Astrocyte of the cerebellum (primary cell): ENCODE data around the gene ITPR3.

Source experiments
- DNase-seq: peaks from one replicate; pipeline ENCODE4 v3.0.0-alpha.2; 2011; ENCODE audit warnings: low read depth
- H3K4me3 ChIP-seq: 2 replicates; pipeline ENCODE4 v1.5.1; 2011; ENCODE audit warnings: mild to moderate bottlenecking, low read depth, low read length, moderate library complexity
- in situ Hi-C: cut with HindIII; loops from 2 replicates; pipeline ENCODE4 v1.10.0; 2017; ENCODE audit warnings: low sequenced_read_pairs
- TF ChIP-seq, protein P1 (sequence below): IDR thresholded peaks from 2 replicates; pipeline ENCODE4 v1.5.1; 2012; ENCODE audit warnings: low read length, low read depth, moderate library complexity, mild to moderate bottlenecking; ENCODE audit errors: missing control alignments

ITPR3 gene

DNA sequence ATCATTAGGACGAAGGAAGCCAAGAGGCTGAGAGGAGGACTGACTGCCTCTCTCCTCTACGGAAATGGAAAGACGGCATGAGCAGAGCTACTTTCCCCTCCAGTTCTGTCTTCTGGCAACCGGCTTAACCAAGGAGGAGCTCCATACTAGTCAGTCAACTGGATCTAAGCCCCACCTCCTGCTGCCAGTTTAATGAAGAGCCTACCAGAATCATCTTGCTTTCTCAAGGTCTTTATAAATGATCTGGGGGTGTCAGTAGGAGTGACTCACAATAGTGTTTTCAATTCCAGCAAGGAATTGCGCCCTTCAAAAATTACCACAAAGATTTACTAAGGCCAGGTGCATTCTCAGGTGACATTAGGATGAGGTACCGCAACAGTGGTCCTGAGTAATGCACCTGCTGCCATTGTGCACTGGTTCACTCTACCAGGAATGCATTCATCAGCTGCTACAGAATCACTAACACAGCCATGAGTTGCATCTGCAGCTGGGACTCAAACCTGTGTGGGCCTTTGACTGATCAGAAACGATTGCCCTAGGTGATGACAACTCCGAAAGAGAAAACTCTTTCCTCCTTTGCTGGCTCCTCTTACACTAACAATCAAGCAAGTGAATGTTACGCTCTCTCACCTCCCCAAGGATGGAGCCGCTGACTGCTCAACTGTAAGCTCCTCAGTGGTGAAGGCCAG, 87.5 kb downstream of the ITPR3 start:
- no peak for DNase-seq
- in situ Hi-C loops: no loop called here
- TF ChIP-seq, protein P1, sequence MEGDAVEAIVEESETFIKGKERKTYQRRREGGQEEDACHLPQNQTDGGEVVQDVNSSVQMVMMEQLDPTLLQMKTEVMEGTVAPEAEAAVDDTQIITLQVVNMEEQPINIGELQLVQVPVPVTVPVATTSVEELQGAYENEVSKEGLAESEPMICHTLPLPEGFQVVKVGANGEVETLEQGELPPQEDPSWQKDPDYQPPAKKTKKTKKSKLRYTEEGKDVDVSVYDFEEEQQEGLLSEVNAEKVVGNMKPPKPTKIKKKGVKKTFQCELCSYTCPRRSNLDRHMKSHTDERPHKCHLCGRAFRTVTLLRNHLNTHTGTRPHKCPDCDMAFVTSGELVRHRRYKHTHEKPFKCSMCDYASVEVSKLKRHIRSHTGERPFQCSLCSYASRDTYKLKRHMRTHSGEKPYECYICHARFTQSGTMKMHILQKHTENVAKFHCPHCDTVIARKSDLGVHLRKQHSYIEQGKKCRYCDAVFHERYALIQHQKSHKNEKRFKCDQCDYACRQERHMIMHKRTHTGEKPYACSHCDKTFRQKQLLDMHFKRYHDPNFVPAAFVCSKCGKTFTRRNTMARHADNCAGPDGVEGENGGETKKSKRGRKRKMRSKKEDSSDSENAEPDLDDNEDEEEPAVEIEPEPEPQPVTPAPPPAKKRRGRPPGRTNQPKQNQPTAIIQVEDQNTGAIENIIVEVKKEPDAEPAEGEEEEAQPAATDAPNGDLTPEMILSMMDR: no peak
- no peak overlapping the region for H3K4me3 ChIP-seq

DNA sequence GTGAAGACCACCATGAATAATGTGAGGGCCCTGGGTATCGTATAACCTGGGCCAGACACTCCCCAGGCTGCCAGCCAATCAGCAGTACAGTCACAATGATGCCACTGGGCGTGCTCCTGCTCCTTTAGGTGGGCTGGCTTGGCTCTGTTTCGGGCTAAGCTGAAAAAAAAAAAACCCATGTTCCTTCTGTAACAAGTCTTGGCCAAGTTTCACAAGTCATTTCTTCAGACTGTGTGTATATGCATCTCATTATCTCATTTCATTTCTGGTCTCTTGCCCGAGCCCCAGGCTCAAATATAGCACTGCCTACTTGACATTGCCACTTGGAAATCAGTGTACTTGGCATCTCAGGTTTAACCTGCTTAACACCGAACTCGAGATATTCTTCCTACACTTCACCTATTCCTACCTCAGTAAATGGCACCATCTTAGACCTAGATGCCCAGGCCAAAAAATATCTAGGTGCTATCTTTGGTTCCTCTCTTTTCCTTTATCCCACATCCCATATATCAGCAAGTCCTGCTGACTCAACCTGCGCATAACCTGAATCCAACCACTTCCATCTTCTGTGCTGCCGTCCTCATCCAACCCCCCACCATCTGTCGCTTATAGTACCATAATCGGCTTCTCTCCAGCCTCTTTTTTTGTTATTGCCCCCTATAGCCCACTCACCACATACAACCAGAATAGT, 88.6 kb downstream of the ITPR3 start:
- TF ChIP-seq, protein P1: no peak
- H3K4me3 ChIP-seq: no peak overlapping the region
- no peak for DNase-seq
- in situ Hi-C loops: loop anchor here (10.0 kb wide), 1 partner anchor 105 kb away; no protein-coding TSS in a partner anchor

DNA sequence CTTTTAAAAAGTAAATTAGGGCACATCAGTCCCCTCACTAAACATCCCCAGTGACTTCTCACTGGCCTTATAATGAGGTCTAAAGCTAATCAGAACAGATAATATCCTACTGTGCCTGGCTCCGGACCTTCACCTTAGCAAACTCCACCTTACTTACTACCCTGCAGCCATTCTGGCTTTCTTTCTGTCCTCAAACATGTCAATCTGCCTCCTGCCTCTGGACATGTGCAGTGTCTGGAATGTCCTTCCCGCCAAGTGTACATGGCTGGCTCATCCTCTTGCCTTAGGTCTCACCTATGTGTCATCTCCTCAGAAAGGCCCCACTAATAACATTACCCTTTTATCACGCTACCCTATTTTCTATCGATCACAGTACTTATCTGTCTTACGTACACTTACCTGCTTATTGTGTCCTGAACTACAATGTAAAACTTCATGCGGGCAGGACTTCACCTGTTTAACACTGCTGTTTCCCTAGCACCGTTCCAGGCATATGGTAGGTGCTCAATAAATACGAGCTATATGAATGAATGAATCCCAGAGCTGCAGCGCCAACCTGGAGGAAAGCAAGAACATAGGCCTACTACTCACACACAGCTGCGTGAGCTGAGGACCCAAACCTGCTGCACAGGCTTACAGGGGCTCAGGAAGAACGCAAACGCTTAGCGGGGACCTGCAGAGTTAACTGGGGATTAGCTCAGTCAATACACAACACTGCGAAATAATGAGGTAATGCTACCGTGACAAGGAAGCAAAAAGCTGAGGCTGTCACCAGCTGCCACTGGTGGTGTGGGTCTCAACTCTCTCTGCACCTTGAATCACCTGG, 89.4 kb downstream of the ITPR3 start:
- in situ Hi-C loops: loop anchor here (10.0 kb wide), 1 partner anchor 106 kb away; no protein-coding TSS in a partner anchor
- peak overlapping the region; percentile 91 for H3K4me3 ChIP-seq
- TF ChIP-seq, protein P1: no peak
- no peak for DNase-seq

DNA sequence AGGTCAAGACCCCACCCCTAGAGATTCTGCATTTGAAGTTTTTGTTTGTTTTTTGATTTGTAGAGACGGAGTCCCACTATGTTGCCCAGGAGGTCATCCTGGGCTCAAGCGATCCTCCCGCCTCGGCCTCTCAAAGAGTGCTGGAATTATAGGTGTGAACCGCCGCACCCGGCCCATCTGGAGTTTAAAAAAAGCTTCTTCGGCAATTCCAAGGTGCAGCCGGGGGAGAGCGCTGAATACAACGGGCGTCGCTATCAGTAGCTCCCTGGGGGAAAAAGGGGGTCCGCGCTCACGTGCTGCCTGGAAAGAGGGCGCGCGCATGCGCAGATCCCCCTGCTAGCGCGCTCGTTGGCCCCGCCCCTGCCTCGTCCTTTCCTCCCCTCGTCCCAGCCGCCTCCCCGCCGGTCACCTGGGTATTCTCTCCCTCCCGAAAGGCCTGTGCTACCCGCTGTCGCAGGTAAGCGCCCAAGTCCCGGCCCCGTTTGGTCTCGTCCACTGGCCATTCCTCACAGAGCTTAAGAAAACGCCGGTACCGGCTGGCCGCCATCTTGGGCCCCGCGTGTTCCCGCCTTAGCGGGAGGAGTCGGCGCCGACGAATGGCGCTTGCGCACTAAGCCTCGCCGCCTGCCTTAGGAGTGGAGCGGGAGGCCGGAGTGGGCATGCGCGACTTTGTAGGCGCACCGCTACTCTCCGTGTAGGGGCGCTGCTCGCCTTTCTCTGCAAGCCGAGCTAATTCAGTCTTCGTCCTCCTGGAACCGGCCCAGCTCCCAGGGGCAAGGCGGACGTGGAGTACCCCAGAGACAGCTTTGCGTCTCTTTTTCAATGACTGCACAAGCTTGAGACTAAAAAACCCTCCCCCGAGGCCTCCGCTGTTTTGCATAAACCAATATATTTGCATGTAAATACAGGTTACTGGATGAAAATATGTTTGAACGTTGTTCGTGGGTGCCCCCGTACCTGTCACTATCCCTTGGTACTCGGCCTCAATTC, 90.3 kb downstream of the ITPR3 start, which contains the start of gene UQCC2:
Gene UQCC2 (minus strand): TSS at position 561 of the 990 bp plus-strand sequence. CDS start 14 bp downstream, at position 547.
- DNase-seq: peak; percentile 90
- H3K4me3 ChIP-seq: peak within 1 kb of the TSS; percentile 91
- TF ChIP-seq, protein P1: peak; percentile 63
- in situ Hi-C loops: loop anchor here (10.0 kb wide), 1 partner anchor 107 kb away; no protein-coding TSS in a partner anchor

DNA sequence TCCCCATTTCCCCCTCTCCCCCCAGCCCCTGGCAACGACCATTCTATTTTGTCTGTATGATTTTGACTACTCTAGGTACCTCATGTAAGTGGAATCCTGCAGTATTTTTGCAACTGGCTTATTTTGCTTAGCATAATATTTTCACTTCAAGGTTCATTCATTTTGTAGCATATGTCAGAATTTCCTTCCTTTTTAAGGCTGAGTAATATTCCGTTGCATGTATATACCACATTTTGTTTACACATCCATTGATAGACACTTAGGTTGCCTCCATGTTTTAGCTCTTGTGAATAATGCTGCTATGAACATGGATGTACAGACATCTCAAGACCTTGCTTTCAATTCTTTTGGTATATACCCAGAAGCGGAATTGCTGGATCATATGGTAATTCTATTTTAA, 91.8 kb downstream of the ITPR3 start:
- DNase-seq: no peak
- in situ Hi-C loops: loop anchor here (10.0 kb wide), 1 partner anchor 108 kb away; no protein-coding TSS in a partner anchor
- no peak overlapping the region for H3K4me3 ChIP-seq
- TF ChIP-seq, protein P1: no peak
